ENCODE data around the gene ATF5.
"Not testable (repeated sequence)": the region's sequence is repeated elsewhere in the genome, so short reads cannot be mapped to it uniquely, and the experiment has no call there.

ATF5 gene

GRCh38 chr19:49968279-49968922, 39.4 kb downstream of the ATF5 start:
- H3K4me2 ChIP-seq (ENCODE audit: low read length), result no peak overlapping the region
- H3K27me3 ChIP-seq (ENCODE audit: low read depth, low read length), result peaks cover 5% of the 10 kb centered on the region; the same call in 1 of the 2 replicates
- no peaks in the 10 kb centered on the region for H3K9me3 ChIP-seq (ENCODE audit: insufficient read depth, low read length)
- H3K27ac ChIP-seq (ENCODE audit: low read length), result no peak overlapping the region
- no peak overlapping the region for H3K4me3 ChIP-seq (ENCODE audit: low read length)
- no peaks in the 10 kb centered on the region for H3K36me3 ChIP-seq (replicated peaks; ENCODE audit: low read depth, low read length)
- 0 out of 2 replicates have a peak, but pooled peaks cover 5% of the 10 kb centered on the region for H4K20me1 ChIP-seq (ENCODE audit: insufficient read depth, low read length)
- no peak overlapping the region for H3K9ac ChIP-seq (ENCODE audit: low read length)
- H3K4me1 ChIP-seq (ENCODE audit: low read length), result no peaks in the 10 kb centered on the region
- no peaks in the 10 kb centered on the region for H3K79me2 ChIP-seq (ENCODE audit: low read length)
- no peak for TF ChIP-seq EZH2phosphoT487 (IDR thresholded peaks at IDR 0.05; ENCODE audit: low read depth)
- TF ChIP-seq, protein P1, sequence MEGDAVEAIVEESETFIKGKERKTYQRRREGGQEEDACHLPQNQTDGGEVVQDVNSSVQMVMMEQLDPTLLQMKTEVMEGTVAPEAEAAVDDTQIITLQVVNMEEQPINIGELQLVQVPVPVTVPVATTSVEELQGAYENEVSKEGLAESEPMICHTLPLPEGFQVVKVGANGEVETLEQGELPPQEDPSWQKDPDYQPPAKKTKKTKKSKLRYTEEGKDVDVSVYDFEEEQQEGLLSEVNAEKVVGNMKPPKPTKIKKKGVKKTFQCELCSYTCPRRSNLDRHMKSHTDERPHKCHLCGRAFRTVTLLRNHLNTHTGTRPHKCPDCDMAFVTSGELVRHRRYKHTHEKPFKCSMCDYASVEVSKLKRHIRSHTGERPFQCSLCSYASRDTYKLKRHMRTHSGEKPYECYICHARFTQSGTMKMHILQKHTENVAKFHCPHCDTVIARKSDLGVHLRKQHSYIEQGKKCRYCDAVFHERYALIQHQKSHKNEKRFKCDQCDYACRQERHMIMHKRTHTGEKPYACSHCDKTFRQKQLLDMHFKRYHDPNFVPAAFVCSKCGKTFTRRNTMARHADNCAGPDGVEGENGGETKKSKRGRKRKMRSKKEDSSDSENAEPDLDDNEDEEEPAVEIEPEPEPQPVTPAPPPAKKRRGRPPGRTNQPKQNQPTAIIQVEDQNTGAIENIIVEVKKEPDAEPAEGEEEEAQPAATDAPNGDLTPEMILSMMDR (IDR thresholded peaks at IDR 0.05; ENCODE audit: low read depth, low read length), result no peak
- H2AFZ ChIP-seq (ENCODE audit: low read depth, low read length), result no peak overlapping the region

DNA sequence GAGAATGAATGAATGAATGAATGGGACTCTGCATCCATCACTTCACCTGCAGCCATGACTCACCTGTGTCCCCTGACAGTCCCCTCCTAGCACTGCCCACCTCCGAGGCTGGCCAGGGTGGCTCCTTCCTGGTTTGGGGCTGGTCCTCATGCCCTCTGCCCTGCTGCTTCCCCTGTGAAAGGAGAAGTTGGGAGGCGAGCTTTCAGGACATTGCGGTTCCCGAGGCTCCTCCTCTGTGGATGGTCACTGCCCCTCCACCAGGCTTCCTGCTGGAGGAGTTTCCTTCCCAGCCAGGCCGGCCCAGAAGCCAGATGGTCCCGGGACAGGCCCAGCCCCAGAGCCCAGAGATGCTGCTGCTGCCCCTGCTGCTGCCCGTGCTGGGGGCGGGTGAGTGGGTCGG, 40.4 kb downstream of the ATF5 start:
- not testable (repeated sequence) for H3K4me2 ChIP-seq (ENCODE audit: low read length); H3K4me3 ChIP-seq (ENCODE audit: low read length); H3K36me3 ChIP-seq (replicated peaks; ENCODE audit: low read depth, low read length); H3K9me3 ChIP-seq (ENCODE audit: insufficient read depth, low read length); H3K9ac ChIP-seq (ENCODE audit: low read length); H3K79me2 ChIP-seq (ENCODE audit: low read length); H2AFZ ChIP-seq (ENCODE audit: low read depth, low read length); H3K27me3 ChIP-seq (ENCODE audit: low read depth, low read length); H3K27ac ChIP-seq (ENCODE audit: low read length); H3K4me1 ChIP-seq (ENCODE audit: low read length); H4K20me1 ChIP-seq (ENCODE audit: insufficient read depth, low read length)

- H3K27ac ChIP-seq (ENCODE audit: low read length), result no peak overlapping the region
- no peak overlapping the region for H2AFZ ChIP-seq (ENCODE audit: low read depth, low read length)
- H3K9me3 ChIP-seq (ENCODE audit: insufficient read depth, low read length), result no peaks in the 10 kb centered on the region
- TF ChIP-seq, protein P1 (IDR thresholded peaks at IDR 0.05; ENCODE audit: low read depth, low read length), result no peak
- no peak for TF ChIP-seq EZH2phosphoT487 (IDR thresholded peaks at IDR 0.05; ENCODE audit: low read depth)
- H3K27me3 ChIP-seq (ENCODE audit: low read depth, low read length), result 0 out of 2 replicates have a peak, but pooled peaks cover 2% of the 10 kb centered on the region
- H3K79me2 ChIP-seq (ENCODE audit: low read length), result no peaks in the 10 kb centered on the region
- no peak overlapping the region for H3K9ac ChIP-seq (ENCODE audit: low read length)
- H3K4me2 ChIP-seq (ENCODE audit: low read length), result no peak overlapping the region
- H3K36me3 ChIP-seq (replicated peaks; ENCODE audit: low read depth, low read length), result no peaks in the 10 kb centered on the region
- no peaks in the 10 kb centered on the region for H3K4me1 ChIP-seq (ENCODE audit: low read length)
- H3K4me3 ChIP-seq (ENCODE audit: low read length), result no peak overlapping the region
- H4K20me1 ChIP-seq (ENCODE audit: insufficient read depth, low read length), result 0 out of 2 replicates have a peak, but pooled peaks cover 5% of the 10 kb centered on the region
Observed at GRCh38 chr19:49971991-49972411, 43.0 kb downstream of the ATF5 start.

GRCh38 chr19:49972841-49973240, 43.8 kb downstream of the ATF5 start:
- TF ChIP-seq, protein P1 (IDR thresholded peaks at IDR 0.05; ENCODE audit: low read depth, low read length), result no peak
- no peak for TF ChIP-seq EZH2phosphoT487 (IDR thresholded peaks at IDR 0.05; ENCODE audit: low read depth)
- Histone ChIP-seq H3K4me3 (ENCODE audit: low read length) (no peak overlapping the region), H3K9ac (ENCODE audit: low read length) (no peak overlapping the region), H3K36me3 (replicated peaks; ENCODE audit: low read depth, low read length) (no peaks in the 10 kb centered on the region), H3K27ac (ENCODE audit: low read length) (no peak overlapping the region), H3K9me3 (ENCODE audit: insufficient read depth, low read length) (no peaks in the 10 kb centered on the region), H3K27me3 (ENCODE audit: low read depth, low read length) (0 out of 2 replicates have a peak, but pooled peaks cover 2% of the 10 kb centered on the region), H2AFZ (ENCODE audit: low read depth, low read length) (no peak overlapping the region), H3K4me1 (ENCODE audit: low read length) (no peaks in the 10 kb centered on the region), H3K79me2 (ENCODE audit: low read length) (no peaks in the 10 kb centered on the region), H3K4me2 (ENCODE audit: low read length) (no peak overlapping the region), H4K20me1 (ENCODE audit: insufficient read depth, low read length) (0 out of 2 replicates have a peak, but pooled peaks cover 5% of the 10 kb centered on the region)

Measured in OCI-LY3 (cell line).